Measurements from ENCODE around the gene C12orf57.

The C12orf57 gene

GRCh38 chr12:6914246-6914946 lies 29.4 kb upstream of the C12orf57 start, which contains the start of gene ENO2:
Gene ENO2 (plus strand): TSS chr12:6914580. CDS start chr12:6915833, 1,253 bp downstream.
- Mint-ChIP-seq H3K36me3 (peaks cover 9% of the 10 kb centered on the region), H3K9me3 (no peaks in the 10 kb centered on the region), H3K27ac (peak within 1 kb of the TSS; percentile 86), H3K4me1 (peaks cover 25% of the 10 kb centered on the region), H3K4me3 (peak within 1 kb of the TSS; percentile 98), H3K27me3 (no peaks in the 10 kb centered on the region)
- DNase-seq (ENCODE audit: low spot score in 2 of 2) (peak; percentile 65 to 69), ATAC-seq (ENCODE audit: low read depth) (peak; percentile 87)

- Mint-ChIP-seq H3K4me1 (peaks cover 29% of the 10 kb centered on the region), H3K4me3 (peak overlapping the region; percentile 98), H3K36me3 (peaks cover 14% of the 10 kb centered on the region), H3K27me3 (no peaks in the 10 kb centered on the region), H3K9me3 (no peaks in the 10 kb centered on the region), H3K27ac (peak overlapping the region; percentile 86)
- no peak for ATAC-seq (ENCODE audit: low read depth)
- no peak for DNase-seq (ENCODE audit: low spot score in 2 of 2)
These were observed 28.7 kb upstream of the C12orf57 start for GRCh38 chr12:6914947-6915788.

GRCh38 chr12:6915789-6916285 lies 28.0 kb upstream of the C12orf57 start:
- H3K36me3 Mint-ChIP-seq: peaks cover 14% of the 10 kb centered on the region
- no peaks in the 10 kb centered on the region for H3K9me3 Mint-ChIP-seq
- no peak for ATAC-seq (ENCODE audit: low read depth)
- no peaks in the 10 kb centered on the region for H3K27me3 Mint-ChIP-seq
- peak overlapping the region; percentile 86 for H3K27ac Mint-ChIP-seq
- H3K4me3 Mint-ChIP-seq: peak overlapping the region; percentile 98
- no peak for DNase-seq (ENCODE audit: low spot score in 2 of 2)
- peaks cover 29% of the 10 kb centered on the region for H3K4me1 Mint-ChIP-seq

GRCh38 chr12:6916426-6917200 lies 27.2 kb upstream of the C12orf57 start:
- ATAC-seq (ENCODE audit: low read depth) (no peak), DNase-seq (ENCODE audit: low spot score in 2 of 2) (no peak)
- Mint-ChIP-seq H3K4me3 (peak overlapping the region; percentile 35), H3K9me3 (no peaks in the 10 kb centered on the region), H3K27me3 (no peaks in the 10 kb centered on the region), H3K36me3 (peaks cover 14% of the 10 kb centered on the region), H3K4me1 (peaks cover 35% of the 10 kb centered on the region), H3K27ac (no peak overlapping the region)

GRCh38 chr12:6917491-6918231 lies 26.2 kb upstream of the C12orf57 start:
- ATAC-seq (ENCODE audit: low read depth) (no peak), DNase-seq (ENCODE audit: low spot score in 2 of 2) (no peak)
- peaks cover 14% of the 10 kb centered on the region for H3K36me3 Mint-ChIP-seq
- H3K27me3 Mint-ChIP-seq: no peaks in the 10 kb centered on the region
- no peak overlapping the region for H3K4me3 Mint-ChIP-seq
- H3K9me3 Mint-ChIP-seq: no peaks in the 10 kb centered on the region
- H3K27ac Mint-ChIP-seq: no peak overlapping the region
- H3K4me1 Mint-ChIP-seq: peaks cover 44% of the 10 kb centered on the region

GRCh38 chr12:6919588-6919987 lies 24.2 kb upstream of the C12orf57 start:
- ATAC-seq (ENCODE audit: low read depth): no peak
- no peak overlapping the region for H3K27ac Mint-ChIP-seq
- H3K27me3 Mint-ChIP-seq: no peaks in the 10 kb centered on the region
- H3K36me3 Mint-ChIP-seq: peaks cover 14% of the 10 kb centered on the region
- no peaks in the 10 kb centered on the region for H3K9me3 Mint-ChIP-seq
- H3K4me1 Mint-ChIP-seq: peaks cover 52% of the 10 kb centered on the region
- no peak for DNase-seq (ENCODE audit: low spot score in 2 of 2)
- no peak overlapping the region for H3K4me3 Mint-ChIP-seq

GRCh38 chr12:6921539-6921938 lies 22.3 kb upstream of the C12orf57 start:
- Mint-ChIP-seq H3K36me3 (peaks cover 12% of the 10 kb centered on the region), H3K4me3 (peak overlapping the region; percentile 31), H3K4me1 (peaks cover 47% of the 10 kb centered on the region), H3K27ac (peak overlapping the region; percentile 77), H3K9me3 (no peaks in the 10 kb centered on the region), H3K27me3 (no peaks in the 10 kb centered on the region)
- DNase-seq (ENCODE audit: low spot score in 2 of 2) (no peak), ATAC-seq (ENCODE audit: low read depth) (no peak)

GRCh38 chr12:6921996-6922946 lies 21.6 kb upstream of the C12orf57 start:
- peaks cover 52% of the 10 kb centered on the region for H3K4me1 Mint-ChIP-seq
- DNase-seq (ENCODE audit: low spot score in 2 of 2) (no peak), ATAC-seq (ENCODE audit: low read depth) (peak; percentile 46)
- peak overlapping the region; percentile 63 for H3K4me3 Mint-ChIP-seq
- peak overlapping the region; percentile 77 for H3K27ac Mint-ChIP-seq
- H3K9me3 Mint-ChIP-seq: no peaks in the 10 kb centered on the region
- H3K36me3 Mint-ChIP-seq: peaks cover 7% of the 10 kb centered on the region
- no peaks in the 10 kb centered on the region for H3K27me3 Mint-ChIP-seq

GRCh38 chr12:6923003-6923732 lies 20.7 kb upstream of the C12orf57 start:
- DNase-seq (ENCODE audit: low spot score in 2 of 2): no peak
- H3K27me3 Mint-ChIP-seq: no peaks in the 10 kb centered on the region
- H3K36me3 Mint-ChIP-seq: peaks cover 5% of the 10 kb centered on the region
- H3K27ac Mint-ChIP-seq: peak overlapping the region; percentile 76
- peak; percentile 49 for ATAC-seq (ENCODE audit: low read depth)
- H3K4me3 Mint-ChIP-seq: peak overlapping the region; percentile 63
- no peaks in the 10 kb centered on the region for H3K9me3 Mint-ChIP-seq
- H3K4me1 Mint-ChIP-seq: peaks cover 55% of the 10 kb centered on the region

GRCh38 chr12:6923851-6924250 lies 20.0 kb upstream of the C12orf57 start:
- no peak overlapping the region for H3K4me3 Mint-ChIP-seq
- peaks cover 5% of the 10 kb centered on the region for H3K36me3 Mint-ChIP-seq
- H3K27me3 Mint-ChIP-seq: no peaks in the 10 kb centered on the region
- H3K4me1 Mint-ChIP-seq: peaks cover 60% of the 10 kb centered on the region
- DNase-seq (ENCODE audit: low spot score in 2 of 2) (no peak), ATAC-seq (ENCODE audit: low read depth) (no peak)
- H3K27ac Mint-ChIP-seq: peak overlapping the region; percentile 76
- H3K9me3 Mint-ChIP-seq: no peaks in the 10 kb centered on the region

GRCh38 chr12:6925239-6925539 lies 18.6 kb upstream of the C12orf57 start:
- Mint-ChIP-seq H3K27me3 (no peaks in the 10 kb centered on the region), H3K4me1 (peaks cover 65% of the 10 kb centered on the region), H3K4me3 (peak overlapping the region; percentile 53), H3K9me3 (no peaks in the 10 kb centered on the region), H3K36me3 (no peaks in the 10 kb centered on the region), H3K27ac (peak overlapping the region; percentile 9)
- DNase-seq (ENCODE audit: low spot score in 2 of 2) (no peak), ATAC-seq (ENCODE audit: low read depth) (no peak)

Measured in memory B cell (primary cell).